ENCODE data around the gene TINAG. TPM values are rescaled to one million over a fixed set of nuclear protein-coding genes. Genes with fewer than 3 reads are reported as not detected.

TINAG gene, protein sequence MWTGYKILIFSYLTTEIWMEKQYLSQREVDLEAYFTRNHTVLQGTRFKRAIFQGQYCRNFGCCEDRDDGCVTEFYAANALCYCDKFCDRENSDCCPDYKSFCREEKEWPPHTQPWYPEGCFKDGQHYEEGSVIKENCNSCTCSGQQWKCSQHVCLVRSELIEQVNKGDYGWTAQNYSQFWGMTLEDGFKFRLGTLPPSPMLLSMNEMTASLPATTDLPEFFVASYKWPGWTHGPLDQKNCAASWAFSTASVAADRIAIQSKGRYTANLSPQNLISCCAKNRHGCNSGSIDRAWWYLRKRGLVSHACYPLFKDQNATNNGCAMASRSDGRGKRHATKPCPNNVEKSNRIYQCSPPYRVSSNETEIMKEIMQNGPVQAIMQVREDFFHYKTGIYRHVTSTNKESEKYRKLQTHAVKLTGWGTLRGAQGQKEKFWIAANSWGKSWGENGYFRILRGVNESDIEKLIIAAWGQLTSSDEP
- not detected for polyA plus RNA-seq (2012; ENCODE audit: missing spikeins)

DNA sequence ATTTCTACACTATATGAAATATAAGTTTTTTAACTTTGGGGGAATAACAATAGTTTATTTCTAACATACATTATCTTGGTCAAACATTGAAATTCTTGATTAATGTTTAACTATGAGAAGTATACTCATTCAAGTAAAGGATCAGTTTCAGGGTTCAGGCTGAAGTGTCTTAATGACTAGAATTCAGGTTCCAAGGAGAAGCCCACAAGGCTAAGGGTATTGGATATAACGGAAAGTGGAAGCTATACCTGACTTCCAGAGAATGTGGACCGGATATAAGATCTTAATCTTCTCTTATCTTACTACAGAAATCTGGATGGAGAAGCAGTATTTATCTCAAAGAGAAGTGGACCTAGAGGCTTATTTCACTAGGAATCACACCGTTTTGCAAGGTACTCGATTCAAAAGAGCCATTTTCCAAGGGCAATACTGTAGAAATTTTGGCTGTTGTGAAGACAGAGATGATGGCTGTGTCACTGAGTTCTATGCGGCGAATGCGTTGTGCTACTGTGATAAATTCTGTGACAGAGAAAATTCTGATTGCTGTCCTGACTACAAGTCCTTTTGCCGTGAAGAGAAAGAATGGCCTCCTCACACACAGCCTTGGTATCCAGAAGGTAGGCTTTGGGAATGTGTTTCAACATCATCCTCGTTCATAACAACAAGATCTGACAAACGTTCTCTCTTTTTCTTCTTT, at the start of gene TINAG:
Gene TINAG (plus strand): TSS at position 153 of the 697 bp plus-strand sequence. CDS start 110 bp downstream, at position 263.
- FAIRE-seq, result no peak
- no peak for TF ChIP-seq POLR2AphosphoS5 (IDR thresholded peaks at IDR 0.05; ENCODE audit: low read depth, low read length)
- no peak for TF ChIP-seq POLR2A (IDR thresholded peaks at IDR 0.05; ENCODE audit: low read depth, low read length)
- no peak for TF ChIP-seq TAF1 (IDR thresholded peaks at IDR 0.05; ENCODE audit: borderline replicate concordance, low read depth, low read length)

DNA sequence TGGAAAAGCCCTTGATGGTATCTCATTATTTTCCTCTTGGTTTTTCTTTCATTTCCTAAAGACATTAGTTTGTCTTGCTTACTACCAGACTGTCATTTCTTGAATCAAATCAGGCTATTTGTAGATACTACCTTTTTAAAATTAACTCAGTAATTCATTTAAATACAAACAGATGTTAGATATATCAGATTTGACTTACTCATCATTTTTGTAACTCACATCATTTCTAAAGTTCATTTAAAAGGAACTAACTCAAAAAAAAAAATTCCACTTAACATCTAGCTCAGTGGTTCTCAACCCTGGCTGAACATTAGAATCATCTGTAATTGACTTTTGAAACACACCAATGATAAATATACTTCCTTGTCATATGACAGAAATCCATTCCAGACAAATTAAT, 48.2 kb upstream of the TINAG start:
- no peak for FAIRE-seq
- DNase-seq (ENCODE audit: insufficient read length), result no peak
- no peak for TF ChIP-seq TAF1 (IDR thresholded peaks at IDR 0.05; ENCODE audit: borderline replicate concordance, low read depth, low read length)
- TF ChIP-seq POLR2A (IDR thresholded peaks at IDR 0.05; ENCODE audit: low read depth, low read length), result no peak
- TF ChIP-seq POLR2AphosphoS5 (IDR thresholded peaks at IDR 0.05; ENCODE audit: low read depth, low read length), result no peak

More for the DNA sequence above, at the start of gene TINAG:
- no peak for DNase-seq (ENCODE audit: insufficient read length)

DNA sequence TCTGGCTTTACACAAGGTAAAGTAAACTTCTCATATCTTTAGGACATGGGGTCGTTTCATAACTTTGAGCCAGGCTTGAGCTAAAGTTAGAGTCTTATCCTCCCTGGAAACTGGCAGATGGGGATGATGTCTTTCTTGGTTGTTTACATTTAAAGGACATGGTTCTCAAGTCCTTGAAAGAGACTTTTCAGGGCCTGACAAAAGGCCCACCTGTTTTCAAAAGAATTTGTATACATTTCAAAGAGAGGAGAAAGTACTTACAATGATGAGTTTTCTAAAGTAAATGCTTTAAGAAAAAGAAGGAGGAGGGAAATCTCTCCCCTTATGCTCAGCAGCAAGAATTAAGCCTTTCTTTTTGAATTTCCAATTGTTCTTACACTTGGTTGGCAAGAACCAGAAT, 45.7 kb upstream of the TINAG start:
- FAIRE-seq (no peak), DNase-seq (ENCODE audit: insufficient read length) (no peak)
- TF ChIP-seq POLR2A (IDR thresholded peaks at IDR 0.05; ENCODE audit: low read depth, low read length) (no peak), TAF1 (IDR thresholded peaks at IDR 0.05; ENCODE audit: borderline replicate concordance, low read depth, low read length) (no peak), POLR2AphosphoS5 (IDR thresholded peaks at IDR 0.05; ENCODE audit: low read depth, low read length) (no peak)

DNA sequence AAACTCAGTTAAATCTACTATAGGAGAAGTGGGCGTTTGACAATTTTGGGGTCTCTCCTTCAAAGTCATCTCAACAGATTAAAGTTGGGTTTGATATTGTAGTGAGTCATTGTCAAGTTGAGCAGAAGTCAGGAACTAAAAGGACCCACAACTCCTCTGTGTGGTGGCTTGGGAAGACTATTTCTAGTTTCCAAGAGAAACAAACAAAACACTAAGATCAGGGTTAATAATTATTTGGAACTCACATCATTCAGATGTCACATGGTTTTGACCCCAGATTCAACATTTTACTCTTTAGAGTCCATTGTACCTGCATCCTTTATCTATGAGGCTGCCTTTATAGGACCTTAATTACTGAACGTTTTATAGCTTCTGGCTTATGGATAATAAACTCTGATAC, 45.3 kb upstream of the TINAG start:
- FAIRE-seq (no peak), DNase-seq (ENCODE audit: insufficient read length) (no peak)
- TF ChIP-seq POLR2AphosphoS5 (IDR thresholded peaks at IDR 0.05; ENCODE audit: low read depth, low read length) (no peak), POLR2A (IDR thresholded peaks at IDR 0.05; ENCODE audit: low read depth, low read length) (no peak), TAF1 (IDR thresholded peaks at IDR 0.05; ENCODE audit: borderline replicate concordance, low read depth, low read length) (no peak)

DNA sequence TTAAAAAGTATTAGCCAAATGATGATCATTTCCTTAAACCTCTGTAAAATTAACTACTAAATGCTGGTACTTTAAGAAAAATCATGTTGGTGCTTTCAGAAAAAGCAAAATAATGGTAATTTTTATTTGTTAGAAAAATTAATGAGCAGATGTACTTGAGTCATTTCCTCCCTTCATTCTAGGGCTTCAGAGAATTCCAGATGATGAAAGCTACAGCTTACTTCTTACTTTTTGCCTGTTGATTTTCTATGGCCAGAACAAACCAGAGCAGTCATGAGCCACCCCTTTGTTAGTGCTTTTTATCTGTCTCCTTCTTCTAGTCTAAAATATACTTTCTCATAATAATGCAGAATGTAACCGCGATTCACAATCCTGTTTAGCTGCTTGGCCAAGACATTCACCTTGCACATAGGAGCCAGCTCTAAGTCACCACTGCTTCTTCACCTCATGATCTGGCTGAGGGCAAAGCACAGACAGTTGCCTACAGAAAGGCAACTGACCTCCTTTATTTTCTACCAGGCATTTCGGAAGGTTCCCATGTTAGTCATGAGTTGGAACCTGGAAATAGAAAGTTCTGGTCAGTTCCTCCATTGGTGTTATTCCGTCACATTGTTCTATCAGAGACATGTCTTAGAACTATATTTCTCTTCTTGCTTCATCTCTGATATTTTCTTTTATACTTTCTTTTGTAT, 43.5 kb upstream of the TINAG start:
- DNase-seq (ENCODE audit: insufficient read length) (no peak), FAIRE-seq (no peak)

DNA sequence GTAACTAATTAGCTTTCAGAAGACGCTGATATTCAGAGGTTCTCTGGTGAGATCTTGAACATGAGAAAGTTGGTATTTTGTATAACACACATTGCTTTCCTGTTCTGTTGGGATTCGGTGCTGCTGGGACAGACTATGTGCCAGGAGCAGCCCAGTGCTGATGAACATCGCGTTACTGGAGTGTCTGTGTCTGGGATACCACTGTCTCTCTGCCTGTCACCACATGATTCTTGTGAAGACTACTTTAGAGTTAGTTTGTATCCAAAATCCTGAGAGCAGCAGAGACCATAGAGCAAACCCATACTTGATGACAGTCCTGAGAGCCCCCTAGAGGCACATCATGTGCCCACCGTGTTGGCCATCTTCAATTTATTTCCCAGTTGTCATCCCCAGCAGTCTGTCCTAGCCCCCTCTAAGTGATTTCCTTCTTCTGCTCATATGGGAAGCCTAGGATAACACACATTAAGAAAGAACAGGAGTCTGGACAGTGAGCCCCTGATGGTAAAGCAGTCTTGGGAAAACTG, 41.8 kb upstream of the TINAG start:
- no peak for DNase-seq (ENCODE audit: insufficient read length)
- no peak for TF ChIP-seq TAF1 (IDR thresholded peaks at IDR 0.05; ENCODE audit: borderline replicate concordance, low read depth, low read length)
- no peak for TF ChIP-seq POLR2AphosphoS5 (IDR thresholded peaks at IDR 0.05; ENCODE audit: low read depth, low read length)
- no peak for TF ChIP-seq POLR2A (IDR thresholded peaks at IDR 0.05; ENCODE audit: low read depth, low read length)
- no peak for FAIRE-seq

More for the DNA sequence above, 43.5 kb upstream of the TINAG start:
- TF ChIP-seq TAF1 (IDR thresholded peaks at IDR 0.05; ENCODE audit: borderline replicate concordance, low read depth, low read length) (no peak), POLR2AphosphoS5 (IDR thresholded peaks at IDR 0.05; ENCODE audit: low read depth, low read length) (no peak), POLR2A (IDR thresholded peaks at IDR 0.05; ENCODE audit: low read depth, low read length) (no peak)

DNA sequence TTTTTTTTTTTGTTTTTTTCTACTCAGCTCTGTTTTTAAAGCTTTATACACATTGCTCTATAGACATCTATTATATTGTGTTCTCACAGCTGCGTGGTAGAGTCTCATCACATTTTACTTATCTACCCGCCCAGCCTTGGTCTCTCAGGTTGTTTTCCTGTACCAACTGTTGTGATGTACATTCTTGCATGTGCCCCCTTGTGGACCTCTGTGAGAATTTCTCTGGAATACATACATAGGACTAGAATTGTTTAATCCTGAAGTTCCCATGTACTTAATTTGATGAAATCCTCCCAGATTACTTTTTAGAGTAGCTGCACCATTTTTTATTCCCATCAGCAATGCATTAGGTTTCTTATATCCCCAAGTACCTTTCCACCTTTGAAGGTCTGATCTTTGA, 40.4 kb upstream of the TINAG start:
- no peak for DNase-seq (ENCODE audit: insufficient read length)

DNA sequence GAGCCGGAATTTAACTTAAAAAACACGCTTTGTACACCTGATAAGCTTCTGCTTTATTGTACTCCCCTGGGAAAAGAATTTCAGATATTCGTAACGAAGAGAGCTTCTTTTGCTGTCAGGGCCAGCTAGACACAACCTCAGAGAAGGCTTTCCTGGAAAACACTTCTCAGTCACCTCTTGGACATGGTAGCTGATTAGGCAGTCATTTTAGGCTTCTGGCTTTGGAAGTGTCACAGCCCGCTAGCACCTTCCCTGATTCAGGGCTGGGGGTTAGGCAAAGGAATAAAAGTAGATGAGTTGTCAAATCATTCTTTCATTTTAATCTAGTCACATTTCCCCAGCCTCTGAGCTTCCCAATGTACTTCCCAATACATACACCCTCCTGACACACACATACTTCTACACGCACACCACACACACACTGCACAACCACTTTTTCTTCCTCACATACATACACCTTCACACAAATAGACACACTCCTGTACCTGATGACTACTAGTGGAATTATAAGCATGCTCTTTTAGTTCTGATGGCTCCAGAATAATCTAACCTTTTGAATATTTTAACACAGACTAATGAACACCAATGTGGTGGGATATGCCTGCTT, 34.9 kb upstream of the TINAG start:
- FAIRE-seq (no peak), DNase-seq (ENCODE audit: insufficient read length) (no peak)
- no peak for TF ChIP-seq POLR2A (IDR thresholded peaks at IDR 0.05; ENCODE audit: low read depth, low read length)
- TF ChIP-seq TAF1 (IDR thresholded peaks at IDR 0.05; ENCODE audit: borderline replicate concordance, low read depth, low read length), result no peak
- TF ChIP-seq POLR2AphosphoS5 (IDR thresholded peaks at IDR 0.05; ENCODE audit: low read depth, low read length), result no peak

More for the DNA sequence above, 40.4 kb upstream of the TINAG start:
- no peak for TF ChIP-seq TAF1 (IDR thresholded peaks at IDR 0.05; ENCODE audit: borderline replicate concordance, low read depth, low read length)
- TF ChIP-seq POLR2AphosphoS5 (IDR thresholded peaks at IDR 0.05; ENCODE audit: low read depth, low read length), result no peak
- no peak for TF ChIP-seq POLR2A (IDR thresholded peaks at IDR 0.05; ENCODE audit: low read depth, low read length)
- FAIRE-seq, result no peak

DNA sequence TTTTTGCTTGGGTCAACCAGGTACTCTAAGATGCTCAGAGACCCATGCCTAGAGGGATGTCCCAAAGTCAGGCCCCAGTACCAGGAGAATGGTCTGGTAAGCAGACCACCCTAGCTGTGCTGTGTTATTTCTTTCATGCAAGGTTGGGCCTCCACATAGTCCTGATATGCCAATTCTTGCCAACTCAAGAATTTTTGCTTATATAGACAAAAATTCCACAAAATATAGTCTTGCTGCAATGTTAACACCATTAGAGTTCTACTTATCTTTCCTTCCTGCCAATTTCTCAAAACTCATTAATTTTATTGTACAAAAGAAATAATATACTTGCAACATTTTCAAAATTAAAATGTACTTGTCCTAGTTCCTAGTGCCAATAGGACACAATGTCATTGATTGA, 33.9 kb upstream of the TINAG start:
- TF ChIP-seq POLR2AphosphoS5 (IDR thresholded peaks at IDR 0.05; ENCODE audit: low read depth, low read length), result no peak
- no peak for TF ChIP-seq POLR2A (IDR thresholded peaks at IDR 0.05; ENCODE audit: low read depth, low read length)
- TF ChIP-seq TAF1 (IDR thresholded peaks at IDR 0.05; ENCODE audit: borderline replicate concordance, low read depth, low read length), result no peak
- DNase-seq (ENCODE audit: insufficient read length) (no peak), FAIRE-seq (no peak)

DNA sequence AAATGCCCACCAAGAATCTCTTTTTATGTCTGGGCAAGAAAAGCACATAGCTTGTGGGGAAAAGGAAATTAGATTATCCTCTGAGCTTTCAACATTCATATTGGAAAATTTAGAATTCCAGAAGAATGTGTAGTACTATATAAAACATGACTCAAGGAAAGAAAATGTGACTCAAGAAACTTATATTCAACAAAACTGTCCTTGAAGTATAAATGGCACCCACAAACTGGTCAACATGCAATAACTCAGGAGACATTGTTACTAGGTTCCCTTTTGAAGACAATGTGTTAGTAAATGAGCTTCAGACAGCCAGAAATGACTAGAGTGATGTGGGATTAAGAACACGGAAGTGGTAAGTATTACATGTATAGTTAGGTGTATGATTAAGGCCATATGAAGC, 26.1 kb upstream of the TINAG start:
- no peak for FAIRE-seq
- no peak for DNase-seq (ENCODE audit: insufficient read length)
- TF ChIP-seq POLR2AphosphoS5 (IDR thresholded peaks at IDR 0.05; ENCODE audit: low read depth, low read length), result no peak
- TF ChIP-seq TAF1 (IDR thresholded peaks at IDR 0.05; ENCODE audit: borderline replicate concordance, low read depth, low read length), result no peak
- no peak for TF ChIP-seq POLR2A (IDR thresholded peaks at IDR 0.05; ENCODE audit: low read depth, low read length)

Measured in GM12892 (cell line).